HG02852 (cell line): ENCODE data around the gene SLC7A4.

Experiments used
- ATAC-seq: cut with Tn5 transposase; IDR thresholded peaks from one replicate; pipeline ENCODE4 v1.9.1; 2021; ENCODE audit warnings: mild to moderate bottlenecking, moderate library complexity; ENCODE audit not compliant: unreplicated experiment

SLC7A4 gene

GRCh38 chr22:20989323-20990138, 42.8 kb downstream of the SLC7A4 start:
- no peak for ATAC-seq

GRCh38 chr22:20988573-20989322, 43.6 kb downstream of the SLC7A4 start:
- no peak for ATAC-seq

GRCh38 chr22:20987375-20987774, 45.0 kb downstream of the SLC7A4 start:
- no peak for ATAC-seq

GRCh38 chr22:20986365-20986764, 46.0 kb downstream of the SLC7A4 start:
- ATAC-seq, result no peak

- ATAC-seq, result no peak
Measured at GRCh38 chr22:20985720-20986119, 46.6 kb downstream of the SLC7A4 start.

- no peak for ATAC-seq
Measured at GRCh38 chr22:20983081-20983771, 49.1 kb downstream of the SLC7A4 start.

- ATAC-seq, result no peak
Measured at GRCh38 chr22:20982563-20982882, 49.8 kb downstream of the SLC7A4 start.

GRCh38 chr22:20981787-20982562, 50.4 kb downstream of the SLC7A4 start, which contains the start of gene LZTR1:
TSS of gene LZTR1 (plus strand) at chr22:20982297. CDS start at chr22:20982372, 75 bp downstream.
- peak; percentile 83 for ATAC-seq

GRCh38 chr22:20980938-20981722, 51.2 kb downstream of the SLC7A4 start:
- ATAC-seq, result no peak

GRCh38 chr22:20980523-20980922, 51.8 kb downstream of the SLC7A4 start:
- ATAC-seq, result no peak

GRCh38 chr22:20979940-20980453, 52.4 kb downstream of the SLC7A4 start:
- no peak for ATAC-seq

GRCh38 chr22:20979243-20979809, 53.0 kb downstream of the SLC7A4 start:
- ATAC-seq, result no peak
